HepG2 (cell line): Measurements from ENCODE around the gene PTPN18. TPM values are rescaled to one million over a fixed set of nuclear protein-coding genes. Genes with fewer than 3 reads are reported as not detected.
A peak's percentile ranks its signal among the peaks of the same experiment; 100 is the strongest.

Source experiments
- ZNF17 ChIP-seq: sonication (generic); formaldehyde crosslinking; IDR thresholded peaks from 2 replicates; pipeline ENCODE4 v1.5.0; 2020; ENCODE audit warnings: mild to moderate bottlenecking, missing genetic modification reagents
- ZNF251 ChIP-seq: sonication (generic); formaldehyde crosslinking; IDR thresholded peaks from 2 replicates; pipeline ENCODE4 v1.9.0; 2021; ENCODE audit warnings: mild to moderate bottlenecking, missing genetic modification reagents
- ZNF781 ChIP-seq: sonication (generic); formaldehyde crosslinking; IDR thresholded peaks from 2 replicates; pipeline ENCODE4 v1.5.1; 2020; ENCODE audit warnings: borderline replicate concordance, mild to moderate bottlenecking, missing genetic modification reagents; ENCODE audit errors: not compliant biosample characterization
- ZNF883 ChIP-seq: sonication (generic); formaldehyde crosslinking; IDR thresholded peaks from 2 replicates; pipeline ENCODE4 v1.5.1; 2020; ENCODE audit warnings: mild to moderate bottlenecking, missing genetic modification reagents; ENCODE audit errors: not compliant biosample characterization
- polyA plus RNA-seq, 8 experiments: library from polyadenylated mRNA; depleted of rRNA in 3 of 8; stranded (reverse) in 7 of 8; unstranded in 1 of 8; fragments of >200 nt; fragmentation: Illumina TruSeq in 4 of 8; extraction: Trizol in 4 of 8; gene quantifications; 2 replicates each; pipeline versions ENCODE4 v1.2.1 to v1.2.3, GENCODE V29; 2011 to 2016; ENCODE audit warnings: low read depth in 4 of 8, missing spikeins in 1 of 8, mixed read lengths in 1 of 8; ENCODE audit not compliant: insufficient read depth in 1 of 8
- total RNA-seq, 5 experiments: library from RNA; depleted of rRNA; stranded (reverse); fragments of >200 nt; fragmentation: Illumina TruSeq; extraction: Trizol; gene quantifications; 2 replicates each; pipeline ENCODE4 v1.2.3, GENCODE V29; 2016; ENCODE audit warnings: low read depth in 1 of 5
- TF ChIP-seq, protein P1 (sequence below): sonication (generic); formaldehyde crosslinking; IDR thresholded peaks from 2 replicates; pipeline ENCODE4 v1.4.0; 2020; ENCODE audit warnings: mild to moderate bottlenecking, missing genetic modification reagents
- TF ChIP-seq, protein P2 (sequence below): sonication (generic); formaldehyde crosslinking; IDR thresholded peaks from 2 replicates; pipeline ENCODE4 v1.4.0; 2020; ENCODE audit warnings: low read depth, mild to moderate bottlenecking, missing genetic modification reagents
- TF ChIP-seq, protein P3 (sequence below): sonication (generic); formaldehyde crosslinking; IDR thresholded peaks from 2 replicates; pipeline ENCODE4 v1.5.0; 2020; ENCODE audit warnings: mild to moderate bottlenecking, missing genetic modification reagents, moderate library complexity
- TF ChIP-seq, protein P4 (sequence below): sonication (generic); formaldehyde crosslinking; IDR thresholded peaks from 2 replicates; pipeline ENCODE4 v1.5.0; 2020; ENCODE audit warnings: mild to moderate bottlenecking, missing genetic modification reagents, borderline replicate concordance
- TF ChIP-seq, protein P5 (sequence below): sonication (generic); formaldehyde crosslinking; IDR thresholded peaks from 2 replicates; pipeline ENCODE4 v1.5.1; 2020; ENCODE audit warnings: mild to moderate bottlenecking, missing genetic modification reagents, moderate library complexity

PTPN18 gene
- total and polyA plus RNA-seq, 2 of the 13 experiments (the other 11 are each of a cell fraction or from before 2014, with no cell fraction given), result 14.8 to 39.6 TPM

DNA sequence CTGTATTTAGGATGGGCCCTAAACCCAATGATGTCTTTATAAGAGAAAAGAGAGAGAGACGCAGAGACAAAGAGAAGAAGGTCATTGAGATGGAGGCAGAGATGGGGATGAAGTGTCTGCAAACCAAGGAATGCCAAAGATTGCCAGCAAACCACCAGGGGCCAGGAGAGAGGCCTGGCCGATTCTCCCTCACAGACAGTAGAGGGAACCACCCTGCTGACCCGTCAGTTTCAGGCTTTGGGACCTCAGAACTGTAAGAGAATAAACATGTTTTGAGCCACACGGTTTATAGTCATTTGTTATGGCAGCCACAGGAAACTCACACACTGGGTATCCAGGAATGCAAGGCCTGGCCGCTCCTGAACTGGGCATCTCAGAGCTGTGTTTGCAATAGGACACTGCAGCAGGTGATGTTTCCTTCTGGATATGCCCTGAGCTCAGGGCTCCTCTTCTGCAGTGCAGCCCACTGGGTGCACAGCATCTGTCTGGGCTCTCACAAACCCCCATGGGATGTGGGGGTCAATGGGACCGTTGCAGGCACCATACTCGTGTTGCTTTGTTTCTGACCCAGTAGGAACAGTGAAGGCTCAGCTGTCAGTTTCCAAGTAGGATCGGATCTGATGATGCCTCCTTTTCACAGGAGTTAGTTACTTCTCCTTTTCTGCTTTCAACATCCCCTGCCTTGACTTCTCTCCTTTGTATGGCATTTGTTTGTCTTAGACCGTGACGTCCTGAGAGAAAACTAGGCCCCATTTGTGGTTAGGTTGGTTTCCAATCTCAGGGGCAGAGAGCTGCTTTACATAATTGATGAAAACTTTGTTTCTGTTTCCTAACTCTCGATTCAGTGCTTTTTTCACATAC is 20.8 kb downstream of the PTPN18 start (continued):
- TF ChIP-seq, protein P1, sequence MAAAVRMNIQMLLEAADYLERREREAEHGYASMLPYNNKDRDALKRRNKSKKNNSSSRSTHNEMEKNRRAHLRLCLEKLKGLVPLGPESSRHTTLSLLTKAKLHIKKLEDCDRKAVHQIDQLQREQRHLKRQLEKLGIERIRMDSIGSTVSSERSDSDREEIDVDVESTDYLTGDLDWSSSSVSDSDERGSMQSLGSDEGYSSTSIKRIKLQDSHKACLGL (CRISPR knock-in tag), result no peak
- TF ChIP-seq, protein P2, sequence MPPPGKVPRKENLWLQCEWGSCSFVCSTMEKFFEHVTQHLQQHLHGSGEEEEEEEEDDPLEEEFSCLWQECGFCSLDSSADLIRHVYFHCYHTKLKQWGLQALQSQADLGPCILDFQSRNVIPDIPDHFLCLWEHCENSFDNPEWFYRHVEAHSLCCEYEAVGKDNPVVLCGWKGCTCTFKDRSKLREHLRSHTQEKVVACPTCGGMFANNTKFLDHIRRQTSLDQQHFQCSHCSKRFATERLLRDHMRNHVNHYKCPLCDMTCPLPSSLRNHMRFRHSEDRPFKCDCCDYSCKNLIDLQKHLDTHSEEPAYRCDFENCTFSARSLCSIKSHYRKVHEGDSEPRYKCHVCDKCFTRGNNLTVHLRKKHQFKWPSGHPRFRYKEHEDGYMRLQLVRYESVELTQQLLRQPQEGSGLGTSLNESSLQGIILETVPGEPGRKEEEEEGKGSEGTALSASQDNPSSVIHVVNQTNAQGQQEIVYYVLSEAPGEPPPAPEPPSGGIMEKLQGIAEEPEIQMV (CRISPR knock-in tag), result no peak
- no peak for TF ChIP-seq ZNF251 (CRISPR knock-in tag)
- TF ChIP-seq ZNF17 (CRISPR knock-in tag), result no peak
- TF ChIP-seq, protein P3, sequence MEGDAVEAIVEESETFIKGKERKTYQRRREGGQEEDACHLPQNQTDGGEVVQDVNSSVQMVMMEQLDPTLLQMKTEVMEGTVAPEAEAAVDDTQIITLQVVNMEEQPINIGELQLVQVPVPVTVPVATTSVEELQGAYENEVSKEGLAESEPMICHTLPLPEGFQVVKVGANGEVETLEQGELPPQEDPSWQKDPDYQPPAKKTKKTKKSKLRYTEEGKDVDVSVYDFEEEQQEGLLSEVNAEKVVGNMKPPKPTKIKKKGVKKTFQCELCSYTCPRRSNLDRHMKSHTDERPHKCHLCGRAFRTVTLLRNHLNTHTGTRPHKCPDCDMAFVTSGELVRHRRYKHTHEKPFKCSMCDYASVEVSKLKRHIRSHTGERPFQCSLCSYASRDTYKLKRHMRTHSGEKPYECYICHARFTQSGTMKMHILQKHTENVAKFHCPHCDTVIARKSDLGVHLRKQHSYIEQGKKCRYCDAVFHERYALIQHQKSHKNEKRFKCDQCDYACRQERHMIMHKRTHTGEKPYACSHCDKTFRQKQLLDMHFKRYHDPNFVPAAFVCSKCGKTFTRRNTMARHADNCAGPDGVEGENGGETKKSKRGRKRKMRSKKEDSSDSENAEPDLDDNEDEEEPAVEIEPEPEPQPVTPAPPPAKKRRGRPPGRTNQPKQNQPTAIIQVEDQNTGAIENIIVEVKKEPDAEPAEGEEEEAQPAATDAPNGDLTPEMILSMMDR (CRISPR knock-in tag), result peak; percentile 46
- TF ChIP-seq, protein P4, sequence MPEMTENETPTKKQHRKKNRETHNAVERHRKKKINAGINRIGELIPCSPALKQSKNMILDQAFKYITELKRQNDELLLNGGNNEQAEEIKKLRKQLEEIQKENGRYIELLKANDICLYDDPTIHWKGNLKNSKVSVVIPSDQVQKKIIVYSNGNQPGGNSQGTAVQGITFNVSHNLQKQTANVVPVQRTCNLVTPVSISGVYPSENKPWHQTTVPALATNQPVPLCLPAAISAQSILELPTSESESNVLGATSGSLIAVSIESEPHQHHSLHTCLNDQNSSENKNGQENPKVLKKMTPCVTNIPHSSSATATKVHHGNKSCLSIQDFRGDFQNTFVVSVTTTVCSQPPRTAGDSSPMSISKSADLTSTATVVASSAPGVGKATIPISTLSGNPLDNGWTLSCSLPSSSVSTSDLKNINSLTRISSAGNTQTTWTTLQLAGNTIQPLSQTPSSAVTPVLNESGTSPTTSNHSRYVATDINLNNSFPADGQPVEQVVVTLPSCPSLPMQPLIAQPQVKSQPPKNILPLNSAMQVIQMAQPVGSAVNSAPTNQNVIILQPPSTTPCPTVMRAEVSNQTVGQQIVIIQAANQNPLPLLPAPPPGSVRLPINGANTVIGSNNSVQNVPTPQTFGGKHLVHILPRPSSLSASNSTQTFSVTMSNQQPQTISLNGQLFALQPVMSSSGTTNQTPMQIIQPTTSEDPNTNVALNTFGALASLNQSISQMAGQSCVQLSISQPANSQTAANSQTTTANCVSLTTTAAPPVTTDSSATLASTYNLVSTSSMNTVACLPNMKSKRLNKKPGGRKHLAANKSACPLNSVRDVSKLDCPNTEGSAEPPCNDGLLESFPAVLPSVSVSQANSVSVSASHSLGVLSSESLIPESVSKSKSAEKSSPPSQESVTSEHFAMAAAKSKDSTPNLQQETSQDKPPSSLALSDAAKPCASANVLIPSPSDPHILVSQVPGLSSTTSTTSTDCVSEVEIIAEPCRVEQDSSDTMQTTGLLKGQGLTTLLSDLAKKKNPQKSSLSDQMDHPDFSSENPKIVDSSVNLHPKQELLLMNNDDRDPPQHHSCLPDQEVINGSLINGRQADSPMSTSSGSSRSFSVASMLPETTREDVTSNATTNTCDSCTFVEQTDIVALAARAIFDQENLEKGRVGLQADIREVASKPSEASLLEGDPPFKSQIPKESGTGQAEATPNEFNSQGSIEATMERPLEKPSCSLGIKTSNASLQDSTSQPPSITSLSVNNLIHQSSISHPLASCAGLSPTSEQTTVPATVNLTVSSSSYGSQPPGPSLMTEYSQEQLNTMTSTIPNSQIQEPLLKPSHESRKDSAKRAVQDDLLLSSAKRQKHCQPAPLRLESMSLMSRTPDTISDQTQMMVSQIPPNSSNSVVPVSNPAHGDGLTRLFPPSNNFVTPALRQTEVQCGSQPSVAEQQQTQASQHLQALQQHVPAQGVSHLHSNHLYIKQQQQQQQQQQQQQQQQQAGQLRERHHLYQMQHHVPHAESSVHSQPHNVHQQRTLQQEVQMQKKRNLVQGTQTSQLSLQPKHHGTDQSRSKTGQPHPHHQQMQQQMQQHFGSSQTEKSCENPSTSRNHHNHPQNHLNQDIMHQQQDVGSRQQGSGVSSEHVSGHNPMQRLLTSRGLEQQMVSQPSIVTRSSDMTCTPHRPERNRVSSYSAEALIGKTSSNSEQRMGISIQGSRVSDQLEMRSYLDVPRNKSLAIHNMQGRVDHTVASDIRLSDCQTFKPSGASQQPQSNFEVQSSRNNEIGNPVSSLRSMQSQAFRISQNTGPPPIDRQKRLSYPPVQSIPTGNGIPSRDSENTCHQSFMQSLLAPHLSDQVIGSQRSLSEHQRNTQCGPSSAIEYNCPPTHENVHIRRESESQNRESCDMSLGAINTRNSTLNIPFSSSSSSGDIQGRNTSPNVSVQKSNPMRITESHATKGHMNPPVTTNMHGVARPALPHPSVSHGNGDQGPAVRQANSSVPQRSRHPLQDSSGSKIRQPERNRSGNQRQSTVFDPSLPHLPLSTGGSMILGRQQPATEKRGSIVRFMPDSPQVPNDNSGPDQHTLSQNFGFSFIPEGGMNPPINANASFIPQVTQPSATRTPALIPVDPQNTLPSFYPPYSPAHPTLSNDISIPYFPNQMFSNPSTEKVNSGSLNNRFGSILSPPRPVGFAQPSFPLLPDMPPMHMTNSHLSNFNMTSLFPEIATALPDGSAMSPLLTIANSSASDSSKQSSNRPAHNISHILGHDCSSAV, result no peak
- no peak for TF ChIP-seq ZNF781 (CRISPR knock-in tag)
- TF ChIP-seq ZNF883 (CRISPR knock-in tag), result no peak
- TF ChIP-seq, protein P5, sequence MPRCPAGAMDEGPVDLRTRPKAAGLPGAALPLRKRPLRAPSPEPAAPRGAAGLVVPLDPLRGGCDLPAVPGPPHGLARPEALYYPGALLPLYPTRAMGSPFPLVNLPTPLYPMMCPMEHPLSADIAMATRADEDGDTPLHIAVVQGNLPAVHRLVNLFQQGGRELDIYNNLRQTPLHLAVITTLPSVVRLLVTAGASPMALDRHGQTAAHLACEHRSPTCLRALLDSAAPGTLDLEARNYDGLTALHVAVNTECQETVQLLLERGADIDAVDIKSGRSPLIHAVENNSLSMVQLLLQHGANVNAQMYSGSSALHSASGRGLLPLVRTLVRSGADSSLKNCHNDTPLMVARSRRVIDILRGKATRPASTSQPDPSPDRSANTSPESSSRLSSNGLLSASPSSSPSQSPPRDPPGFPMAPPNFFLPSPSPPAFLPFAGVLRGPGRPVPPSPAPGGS (CRISPR knock-in tag), result no peak
